ENCODE data around the gene OSBPL2. TPM values are rescaled to one million over a fixed set of nuclear protein-coding genes. Genes with fewer than 3 reads are reported as not detected.

Gene OSBPL2
- total RNA-seq, 2 donors from 2014 or later: 46.7 to 50.3 TPM

- Mint-ChIP-seq H3K9me3 (no peaks in the 10 kb centered on the region), H3K36me3 (ENCODE audit: low read depth) (peaks cover 32% of the 10 kb centered on the region), H3K27me3 (ENCODE audit: insufficient read depth) (no peaks in the 10 kb centered on the region), H3K4me1 (no peaks in the 10 kb centered on the region), H3K27ac (no peak overlapping the region), H3K4me3 (no peak overlapping the region)
- H3K27ac ChIP-seq (ENCODE audit: low read depth, low read length): no peak overlapping the region
- DNase-seq: no peak
- WGBS, 2 experiments (ENCODE audit: insufficient coverage in 1 of 2, insufficient read length in 1 of 2): 94 to 95% methylated on average over 31 to 54 of the region's 55 CpGs
- peaks cover 40% of the 10 kb centered on the region for H3K36me3 ChIP-seq (ENCODE audit: control insufficient read depth, insufficient read depth, low read length)
- no peaks in the 10 kb centered on the region for H3K9me3 ChIP-seq (ENCODE audit: control insufficient read depth, low read length)
- no peaks in the 10 kb centered on the region for H3K4me1 ChIP-seq (ENCODE audit: control insufficient read depth, insufficient read depth, low read length)
- H3K27me3 ChIP-seq (ENCODE audit: control insufficient read depth, insufficient read depth, low read length, poor library complexity, severe bottlenecking): no peaks in the 10 kb centered on the region
- TF ChIP-seq CTCF (conservative IDR thresholded peaks at IDR 0.05): no peak
- H3K9ac ChIP-seq (ENCODE audit: extremely low read depth, low read length, poor library complexity, severe bottlenecking): no peak overlapping the region
- no peak overlapping the region for H3K4me3 ChIP-seq (ENCODE audit: low read length)
Observed at GRCh38 chr20:62313460-62314338, 75.4 kb downstream of the OSBPL2 start.

DNA sequence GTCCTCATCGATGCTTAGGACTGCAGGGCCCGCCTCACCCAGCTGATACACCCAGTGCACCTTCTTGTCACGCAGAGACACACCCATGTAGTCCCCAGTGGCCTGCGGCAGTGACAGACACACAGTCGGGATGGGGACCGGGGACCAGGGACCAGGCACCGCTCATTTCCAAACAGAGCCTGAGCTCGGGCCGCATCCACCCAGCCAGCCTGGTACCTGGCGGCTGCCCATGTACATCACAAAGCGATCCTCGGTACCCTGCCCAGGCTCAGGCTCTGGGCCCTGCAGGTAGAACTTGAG, 76.0 kb downstream of the OSBPL2 start:
- Mint-ChIP-seq H3K27me3 (ENCODE audit: insufficient read depth) (no peaks in the 10 kb centered on the region), H3K4me1 (no peaks in the 10 kb centered on the region), H3K4me3 (no peak overlapping the region), H3K27ac (no peak overlapping the region), H3K9me3 (no peaks in the 10 kb centered on the region), H3K36me3 (ENCODE audit: low read depth) (peaks cover 33% of the 10 kb centered on the region)
- peaks cover 36% of the 10 kb centered on the region for H3K36me3 ChIP-seq (ENCODE audit: control insufficient read depth, insufficient read depth, low read length)
- H3K4me1 ChIP-seq (ENCODE audit: control insufficient read depth, insufficient read depth, low read length): no peaks in the 10 kb centered on the region
- H3K4me3 ChIP-seq (ENCODE audit: low read length): no peak overlapping the region
- TF ChIP-seq CTCF (conservative IDR thresholded peaks at IDR 0.05): no peak
- no peaks in the 10 kb centered on the region for H3K27me3 ChIP-seq (ENCODE audit: control insufficient read depth, insufficient read depth, low read length, poor library complexity, severe bottlenecking)
- no peaks in the 10 kb centered on the region for H3K9me3 ChIP-seq (ENCODE audit: control insufficient read depth, low read length)
- no peak overlapping the region for H3K27ac ChIP-seq (ENCODE audit: low read depth, low read length)
- H3K9ac ChIP-seq (ENCODE audit: extremely low read depth, low read length, poor library complexity, severe bottlenecking): no peak overlapping the region
- no peak for DNase-seq
- 97 to 100% methylated on average over 5 to 12 of the region's 12 CpGs for WGBS, 2 experiments (ENCODE audit: insufficient coverage in 1 of 2, insufficient read length in 1 of 2)

GRCh38 chr20:62314711-62315302, 76.5 kb downstream of the OSBPL2 start:
- H3K4me1 ChIP-seq (ENCODE audit: control insufficient read depth, insufficient read depth, low read length): no peaks in the 10 kb centered on the region
- WGBS, 2 experiments (ENCODE audit: insufficient coverage in 1 of 2, insufficient read length in 1 of 2): 91 to 97% methylated on average over 19 to 25 of the region's 25 CpGs
- no peak for DNase-seq
- H3K27ac ChIP-seq (ENCODE audit: low read depth, low read length): no peak overlapping the region
- Mint-ChIP-seq H3K36me3 (ENCODE audit: low read depth) (peaks cover 37% of the 10 kb centered on the region), H3K4me3 (no peak overlapping the region), H3K4me1 (no peaks in the 10 kb centered on the region), H3K9me3 (no peaks in the 10 kb centered on the region), H3K27ac (no peak overlapping the region), H3K27me3 (ENCODE audit: insufficient read depth) (no peaks in the 10 kb centered on the region)
- no peaks in the 10 kb centered on the region for H3K27me3 ChIP-seq (ENCODE audit: control insufficient read depth, insufficient read depth, low read length, poor library complexity, severe bottlenecking)
- TF ChIP-seq CTCF (conservative IDR thresholded peaks at IDR 0.05): no peak
- peaks cover 41% of the 10 kb centered on the region for H3K36me3 ChIP-seq (ENCODE audit: control insufficient read depth, insufficient read depth, low read length)
- H3K9ac ChIP-seq (ENCODE audit: extremely low read depth, low read length, poor library complexity, severe bottlenecking): no peak overlapping the region
- H3K4me3 ChIP-seq (ENCODE audit: low read length): no peak overlapping the region
- H3K9me3 ChIP-seq (ENCODE audit: control insufficient read depth, low read length): no peaks in the 10 kb centered on the region
